GM12873 (cell line): ENCODE data around the gene PIP5K1B.

Source experiments
- CTCF ChIP-seq: IDR thresholded peaks from 2 replicates; pipeline ENCODE4 v1.5.1; 2012; ENCODE audit warnings: low read depth, mild to moderate bottlenecking, moderate library complexity, low read length, control low read depth; ENCODE audit not compliant: insufficient read depth; ENCODE audit errors: missing control alignments

The PIP5K1B gene

GRCh38 chr9:68983522-68984424 is 278.7 kb downstream of the PIP5K1B start:
- no peak for TF ChIP-seq CTCF

GRCh38 chr9:68991457-68991856 is 286.4 kb downstream of the PIP5K1B start:
- no peak for TF ChIP-seq CTCF

GRCh38 chr9:68995776-68996175 is 290.7 kb downstream of the PIP5K1B start:
- no peak for TF ChIP-seq CTCF

DNA sequence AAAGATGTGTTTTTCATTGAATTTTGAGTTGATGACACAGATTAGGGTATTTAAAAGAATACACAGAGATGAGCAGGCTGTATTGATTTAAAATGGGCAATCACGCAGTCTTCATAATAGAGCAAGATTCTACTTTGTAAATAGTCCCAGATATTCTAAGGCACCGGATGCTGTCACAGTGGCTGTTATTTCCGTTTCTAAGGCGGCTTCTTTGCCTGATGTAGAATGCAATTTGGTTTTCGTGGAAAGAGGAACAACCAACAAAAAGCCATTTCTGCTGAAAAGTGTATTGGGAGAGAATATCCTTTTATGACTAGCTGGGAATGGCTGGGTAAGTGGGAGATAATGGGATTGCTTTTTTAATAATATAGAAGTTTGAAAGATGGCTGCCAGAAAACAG is 291.4 kb downstream of the PIP5K1B start:
- no peak for TF ChIP-seq CTCF

- TF ChIP-seq CTCF: no peak
These were observed 292.6 kb downstream of the PIP5K1B start for GRCh38 chr9:68997666-68998065.

DNA sequence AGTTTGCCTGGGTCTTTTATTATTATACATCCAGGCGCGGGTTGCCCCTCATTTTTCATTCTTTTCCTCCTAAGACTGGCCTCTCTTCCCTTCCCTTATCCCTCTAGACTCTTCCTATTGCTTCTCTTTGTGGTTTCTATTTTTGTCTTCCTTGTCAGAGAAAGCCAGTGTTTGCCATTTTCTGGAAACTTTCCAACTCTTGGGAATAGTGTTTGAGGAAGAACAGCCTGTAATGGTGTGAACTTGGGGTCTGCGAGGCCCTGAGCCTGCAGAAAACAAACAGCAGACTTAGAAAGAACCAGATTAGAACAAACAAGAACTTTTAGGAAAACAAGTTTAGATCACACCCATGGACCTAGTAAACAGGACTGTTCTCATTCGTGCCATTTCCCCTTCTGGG is 293.3 kb downstream of the PIP5K1B start:
- no peak for TF ChIP-seq CTCF

DNA sequence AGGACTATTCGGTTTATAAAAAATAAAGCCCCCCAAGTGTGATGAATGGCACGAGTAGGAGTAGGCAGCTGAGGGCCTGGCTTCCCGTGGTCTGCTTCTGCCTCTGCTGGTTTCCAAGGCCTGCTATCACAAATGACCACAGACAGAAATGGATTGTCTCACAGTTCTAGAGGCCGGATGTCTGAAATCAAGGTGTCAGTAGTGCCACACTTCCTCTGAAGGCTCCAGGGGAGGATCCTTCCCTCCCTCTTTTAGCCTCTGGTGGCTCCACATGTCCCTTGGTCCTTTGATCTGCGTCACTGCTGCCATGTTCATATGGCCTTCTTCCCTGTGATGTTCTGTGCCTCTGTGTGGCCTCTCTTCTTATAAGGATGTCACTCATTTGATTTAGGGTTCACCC is 293.8 kb downstream of the PIP5K1B start:
- TF ChIP-seq CTCF: no peak
